HepG2 (cell line): ENCODE measurements around the gene PGA3. TPM values are rescaled to one million over a fixed set of nuclear protein-coding genes. Genes with fewer than 3 reads are reported as not detected.

Source experiments
- CREB1 ChIP-seq, 2 experiments: fragments of 450-650 bp in 1 of 2; IDR thresholded peaks; 2 replicates each; pipeline ENCODE4 v1.6.1; 2016 to 2017; ENCODE audit warnings: control low read depth in 1 of 2, mild to moderate bottlenecking in 1 of 2, missing compliant biosample characterization in 1 of 2, missing genetic modification characterization in 1 of 2
- FOXO1 ChIP-seq: sonication (generic); formaldehyde crosslinking; IDR thresholded peaks from 2 replicates; pipeline ENCODE4 v1.4.0; 2020; ENCODE audit warnings: missing genetic modification reagents
- MED1 ChIP-seq: sonication (generic); formaldehyde crosslinking; IDR thresholded peaks from 2 replicates; pipeline ENCODE4 v1.4.0; 2020; ENCODE audit warnings: missing genetic modification reagents
- NCOA1 ChIP-seq: sonication (generic); formaldehyde crosslinking; IDR thresholded peaks from 2 replicates; pipeline ENCODE4 v1.9.0; 2021; ENCODE audit warnings: missing genetic modification reagents
- NR2C2 ChIP-seq: sonication (generic); formaldehyde crosslinking; IDR thresholded peaks from 2 replicates; pipeline ENCODE4 v1.4.0; 2020; ENCODE audit warnings: missing genetic modification reagents, mild to moderate bottlenecking, moderate library complexity, borderline replicate concordance
- REL ChIP-seq: sonication (generic); formaldehyde crosslinking; conservative IDR thresholded peaks from 2 replicates; pipeline ENCODE4 v1.8.0; 2022; ENCODE audit warnings: mild to moderate bottlenecking, missing genetic modification reagents, moderate library complexity
- SPEN ChIP-seq: sonication (generic); formaldehyde crosslinking; IDR thresholded peaks from 2 replicates; pipeline ENCODE4 v1.5.1; 2020; ENCODE audit warnings: low read depth, mild to moderate bottlenecking, missing genetic modification reagents
- TAF1 ChIP-seq: sonication (generic); formaldehyde crosslinking; IDR thresholded peaks from 2 replicates; pipeline ENCODE4 v1.4.0; 2020; ENCODE audit warnings: missing genetic modification reagents
- ZBTB38 ChIP-seq: sonication (generic); formaldehyde crosslinking; IDR thresholded peaks from 2 replicates; pipeline ENCODE4 v1.5.1; 2020; ENCODE audit warnings: mild to moderate bottlenecking, missing genetic modification reagents
- ZNF101 ChIP-seq: sonication (generic); formaldehyde crosslinking; IDR thresholded peaks from 2 replicates; pipeline ENCODE4 v1.4.0; 2020; ENCODE audit warnings: mild to moderate bottlenecking, low read depth, missing genetic modification reagents, borderline replicate concordance
- ZNF138 ChIP-seq: sonication (generic); formaldehyde crosslinking; IDR thresholded peaks from 2 replicates; pipeline ENCODE4 v1.5.0; 2020; ENCODE audit warnings: mild to moderate bottlenecking, low read depth, missing genetic modification reagents
- ZNF790 ChIP-seq: sonication (generic); formaldehyde crosslinking; IDR thresholded peaks from 2 replicates; pipeline ENCODE4 v1.8.0; 2022; ENCODE audit warnings: missing genetic modification reagents, mild to moderate bottlenecking, borderline replicate concordance
- ZNF879 ChIP-seq: sonication (generic); formaldehyde crosslinking; IDR thresholded peaks from 2 replicates; pipeline ENCODE4 v1.8.1; 2023; ENCODE audit warnings: missing genetic modification reagents
- polyA plus RNA-seq, 8 experiments: library from polyadenylated mRNA; depleted of rRNA in 3 of 8; stranded (reverse) in 7 of 8; unstranded in 1 of 8; fragments of >200 nt; fragmentation: Illumina TruSeq in 4 of 8; extraction: Trizol in 4 of 8; gene quantifications; 2 replicates each; pipeline versions ENCODE4 v1.2.1 to v1.2.3, GENCODE V29; 2011 to 2016; ENCODE audit warnings: low read depth in 4 of 8, missing spikeins in 1 of 8, mixed read lengths in 1 of 8; ENCODE audit not compliant: insufficient read depth in 1 of 8
- total RNA-seq, 5 experiments: library from RNA; depleted of rRNA; stranded (reverse); fragments of >200 nt; fragmentation: Illumina TruSeq; extraction: Trizol; gene quantifications; 2 replicates each; pipeline ENCODE4 v1.2.3, GENCODE V29; 2016; ENCODE audit warnings: low read depth in 1 of 5
- TF ChIP-seq, protein P1 (sequence below): IDR thresholded peaks from 2 replicates; pipeline ENCODE4 v1.6.1; 2016; ENCODE audit warnings: mild to moderate bottlenecking, missing biosample characterization, missing genetic modification reagents
- TF ChIP-seq, protein P2 (sequence below): sonication (generic); formaldehyde crosslinking; IDR thresholded peaks from 2 replicates; pipeline ENCODE4 v1.9.0; 2022; ENCODE audit warnings: missing genetic modification reagents, mild to moderate bottlenecking, borderline replicate concordance
- TF ChIP-seq, protein P3 (sequence below), 2 experiments: sonication (generic) in 1 of 2; formaldehyde crosslinking in 1 of 2; IDR thresholded peaks; 2 replicates each; pipeline versions ENCODE4 v1.5.1 to v1.6.1; 2011 to 2020; ENCODE audit warnings: borderline replicate concordance in 1 of 2, low read depth in 1 of 2, low read length in 1 of 2, mild to moderate bottlenecking in 1 of 2, missing genetic modification reagents in 1 of 2, moderate library complexity in 1 of 2

Gene PGA3
- total and polyA plus RNA-seq, 2 of the 13 experiments (the other 11 are each of a cell fraction or from before 2014, with no cell fraction given): not detected

DNA sequence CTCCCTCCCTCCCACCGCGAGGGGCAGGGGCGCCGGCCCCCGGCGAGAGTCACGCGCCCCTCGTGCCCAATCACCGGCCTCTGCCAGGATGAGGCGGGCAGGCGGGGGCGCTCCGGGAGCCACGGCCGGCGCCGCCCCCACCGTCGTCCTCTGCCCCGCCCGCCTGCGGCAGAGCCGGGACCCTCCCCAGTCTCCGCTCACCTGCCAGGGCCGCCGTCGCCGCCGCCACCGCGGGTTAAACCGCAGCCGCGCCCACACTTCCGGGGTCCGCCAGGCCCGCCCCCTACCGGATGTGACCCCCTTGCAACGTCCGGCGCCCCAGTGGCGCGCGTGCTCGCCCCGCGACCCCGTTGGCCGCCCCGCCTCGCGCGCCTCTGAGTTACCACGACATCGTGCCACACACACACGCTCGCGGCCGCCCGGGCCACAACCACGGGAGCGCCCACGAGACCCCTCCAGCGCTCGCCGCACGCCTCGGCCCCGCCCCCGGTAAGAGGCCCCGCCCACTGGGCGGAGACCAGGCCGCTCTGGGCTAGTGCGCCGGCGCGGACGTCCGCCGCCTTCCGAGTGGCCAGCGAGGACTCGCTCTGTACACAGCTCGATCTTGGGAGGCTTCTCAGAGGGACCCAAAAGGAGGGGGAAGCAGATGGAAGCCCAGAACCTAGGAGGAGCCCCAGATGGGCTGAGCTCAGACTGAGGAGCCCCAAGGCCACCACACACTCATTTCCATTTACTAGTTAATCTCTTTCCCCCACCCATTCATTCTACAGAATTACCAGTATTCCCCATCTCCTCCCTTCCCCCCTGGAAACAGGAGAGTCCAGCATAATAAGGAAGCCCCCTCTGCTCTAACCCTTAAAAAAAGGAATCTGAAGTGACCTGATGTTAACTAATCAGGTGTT, 41.9 kb upstream of the PGA3 start, which contains the start of gene VPS37C (continued):
- TF ChIP-seq FOXO1 (0 out of 2 replicates have a peak, but pooled peaks have one; percentile 25), MED1 (CRISPR knock-in tag) (0 out of 2 replicates have a peak, but pooled peaks have one; percentile 14), ZNF101 (CRISPR knock-in tag) (peak; percentile 45; the same call in 1 of the 2 replicates), REL (CRISPR knock-in tag) (no peak), ZBTB38 (CRISPR knock-in tag) (peak; percentile 71; the same call in 1 of the 2 replicates), SPEN (CRISPR knock-in tag) (peak; percentile 77), NR2C2 (peak; percentile 86), NCOA1 (peak; percentile 21; the same call in 1 of the 2 replicates), ZNF790 (peak; percentile 30; the same call in 1 of the 2 replicates), TAF1 (CRISPR knock-in tag) (peak; percentile 47; the same call in 1 of the 2 replicates), ZNF138 (0 out of 2 replicates have a peak, but pooled peaks have one; percentile 50), ZNF879 (CRISPR knock-in tag) (0 out of 2 replicates have a peak, but pooled peaks have one; percentile 48), CREB1 (IDR thresholded peaks at IDR 0.05) (peak; percentile 1; the same call in 1 of the 2 replicates), CREB1 (CRISPR knock-in tag; IDR thresholded peaks at IDR 0.05) (no peak)
- TF ChIP-seq, protein P1, sequence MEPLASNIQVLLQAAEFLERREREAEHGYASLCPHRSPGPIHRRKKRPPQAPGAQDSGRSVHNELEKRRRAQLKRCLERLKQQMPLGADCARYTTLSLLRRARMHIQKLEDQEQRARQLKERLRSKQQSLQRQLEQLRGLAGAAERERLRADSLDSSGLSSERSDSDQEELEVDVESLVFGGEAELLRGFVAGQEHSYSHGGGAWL: 0 out of 2 replicates have a peak, but pooled peaks have one; percentile 59
- TF ChIP-seq, protein P2, sequence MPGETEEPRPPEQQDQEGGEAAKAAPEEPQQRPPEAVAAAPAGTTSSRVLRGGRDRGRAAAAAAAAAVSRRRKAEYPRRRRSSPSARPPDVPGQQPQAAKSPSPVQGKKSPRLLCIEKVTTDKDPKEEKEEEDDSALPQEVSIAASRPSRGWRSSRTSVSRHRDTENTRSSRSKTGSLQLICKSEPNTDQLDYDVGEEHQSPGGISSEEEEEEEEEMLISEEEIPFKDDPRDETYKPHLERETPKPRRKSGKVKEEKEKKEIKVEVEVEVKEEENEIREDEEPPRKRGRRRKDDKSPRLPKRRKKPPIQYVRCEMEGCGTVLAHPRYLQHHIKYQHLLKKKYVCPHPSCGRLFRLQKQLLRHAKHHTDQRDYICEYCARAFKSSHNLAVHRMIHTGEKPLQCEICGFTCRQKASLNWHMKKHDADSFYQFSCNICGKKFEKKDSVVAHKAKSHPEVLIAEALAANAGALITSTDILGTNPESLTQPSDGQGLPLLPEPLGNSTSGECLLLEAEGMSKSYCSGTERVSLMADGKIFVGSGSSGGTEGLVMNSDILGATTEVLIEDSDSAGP (CRISPR knock-in tag): peak; percentile 35; the same call in 1 of the 2 replicates
- TF ChIP-seq, protein P3, sequence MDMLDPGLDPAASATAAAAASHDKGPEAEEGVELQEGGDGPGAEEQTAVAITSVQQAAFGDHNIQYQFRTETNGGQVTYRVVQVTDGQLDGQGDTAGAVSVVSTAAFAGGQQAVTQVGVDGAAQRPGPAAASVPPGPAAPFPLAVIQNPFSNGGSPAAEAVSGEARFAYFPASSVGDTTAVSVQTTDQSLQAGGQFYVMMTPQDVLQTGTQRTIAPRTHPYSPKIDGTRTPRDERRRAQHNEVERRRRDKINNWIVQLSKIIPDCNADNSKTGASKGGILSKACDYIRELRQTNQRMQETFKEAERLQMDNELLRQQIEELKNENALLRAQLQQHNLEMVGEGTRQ (IDR thresholded peaks at IDR 0.05; ENCODE audit: low read depth, low read length): peak; percentile 72; the same call in 1 of the 2 replicates
- TF ChIP-seq, protein P3 (CRISPR knock-in tag; IDR thresholded peaks at IDR 0.05; ENCODE audit: borderline replicate concordance): peak; percentile 73; the same call in 1 of the 2 replicates
